MM.1S (cell line): ENCODE data around the gene GTF2IRD1.
"Not testable (repeated sequence)": the region's sequence is repeated elsewhere in the genome, so short reads cannot be mapped to it uniquely, and the experiment has no call there.

ENCODE experiments used
- DNase-seq: peaks from one replicate; pipeline ENCODE4 v3.0.0-alpha.2; 2015
- H2AFZ ChIP-seq: fragments of 300-600 bp; sonication (generic); 2 replicates; pipeline ENCODE4 v1.6.0; 2016; ENCODE audit warnings: antibody characterized with exemption, low read length
- H3F3A ChIP-seq: fragments of 300-600 bp; sonication (generic); 2 replicates; pipeline ENCODE4 v1.6.1; 2016; ENCODE audit warnings: mild to moderate bottlenecking, antibody characterized with exemption, low read length, moderate library complexity, mixed read lengths; ENCODE audit not compliant: insufficient read depth
- H3K27ac ChIP-seq: fragments of 300-600 bp; sonication (generic); 2 replicates; pipeline ENCODE4 v1.5.1; 2016; ENCODE audit warnings: mild to moderate bottlenecking, low read length
- H3K27me3 ChIP-seq: fragments of 300-600 bp; sonication (generic); replicated peaks from 2 replicates; pipeline ENCODE4 v1.6.0; 2016; ENCODE audit warnings: low read length; ENCODE audit not compliant: insufficient read depth
- H3K36me3 ChIP-seq: fragments of 300-600 bp; sonication (generic); replicated peaks from 2 replicates; pipeline ENCODE4 v1.6.1; 2016; ENCODE audit warnings: mild to moderate bottlenecking, low read length, mixed read lengths; ENCODE audit not compliant: insufficient read depth
- H3K4me1 ChIP-seq: fragments of 300-600 bp; sonication (generic); 2 replicates; pipeline ENCODE4 v1.6.1; 2016; ENCODE audit warnings: low read length, mixed read lengths
- H3K4me2 ChIP-seq: fragments of 300-600 bp; sonication (generic); 2 replicates; pipeline ENCODE4 v1.6.0; 2016; ENCODE audit warnings: low read depth, low read length
- H3K4me3 ChIP-seq: fragments of 300-600 bp; sonication (generic); 2 replicates; pipeline ENCODE4 v1.5.1; 2016; ENCODE audit warnings: low read length, mixed read lengths
- H3K79me2 ChIP-seq: fragments of 300-600 bp; sonication (generic); 2 replicates; pipeline ENCODE4 v1.6.1; 2016; ENCODE audit warnings: mixed run types, low read length, mixed read lengths
- H3K9ac ChIP-seq: fragments of 300-600 bp; sonication (generic); 2 replicates; pipeline ENCODE4 v1.6.1; 2016; ENCODE audit warnings: low read length, mixed read lengths
- H3K9me2 ChIP-seq: fragments of 300-600 bp; sonication (generic); replicated peaks from 2 replicates; pipeline ENCODE4 v1.6.1; 2016; ENCODE audit warnings: mild to moderate bottlenecking, low read length, mixed read lengths; ENCODE audit not compliant: insufficient read depth
- H3K9me3 ChIP-seq: fragments of 300-600 bp; sonication (generic); replicated peaks from 2 replicates; pipeline ENCODE4 v1.6.1; 2016; ENCODE audit warnings: mild to moderate bottlenecking, low read length, mixed read lengths; ENCODE audit not compliant: insufficient read depth
- H4K20me1 ChIP-seq: fragments of 300-600 bp; sonication (generic); 2 replicates; pipeline ENCODE4 v1.6.1; 2016; ENCODE audit warnings: mild to moderate bottlenecking, low read length, moderate library complexity, mixed read lengths; ENCODE audit not compliant: insufficient read depth
- CTCF ChIP-seq: fragments of 300-600 bp; sonication (generic); IDR thresholded peaks from 2 replicates; pipeline ENCODE4 v1.5.1; 2016; ENCODE audit warnings: antibody characterized with exemption, low read length, mixed read lengths
- EZH2 ChIP-seq: fragments of 300-600 bp; sonication (generic); optimal IDR thresholded peaks from 2 replicates; pipeline ENCODE3; 2017; ENCODE audit warnings: low read depth, mild to moderate bottlenecking, antibody characterized with exemption, low read length, mixed read lengths
- EZH2phosphoT487 ChIP-seq: fragments of 300-600 bp; sonication (generic); IDR thresholded peaks from 2 replicates; pipeline ENCODE4 v1.6.1; 2018; ENCODE audit warnings: antibody characterized with exemption, low read length

Gene GTF2IRD1

GRCh38 chr7:74418538-74418937 lies 35.2 kb upstream of the GTF2IRD1 start:
- no peaks in the 10 kb centered on the region for H3K4me1 ChIP-seq
- H3K9ac ChIP-seq, result no peak overlapping the region
- no peak overlapping the region for H3K4me3 ChIP-seq
- H4K20me1 ChIP-seq, result no peaks in the 10 kb centered on the region
- H3K27me3 ChIP-seq, result no peaks in the 10 kb centered on the region
- no peak for TF ChIP-seq CTCF
- TF ChIP-seq EZH2, result no peak
- TF ChIP-seq EZH2phosphoT487, result no peak
- H3K27ac ChIP-seq, result no peak overlapping the region
- no peak overlapping the region for H2AFZ ChIP-seq
- H3K4me2 ChIP-seq, result no peak overlapping the region
- H3K9me2 ChIP-seq, result no peaks in the 10 kb centered on the region
- no peaks in the 10 kb centered on the region for H3F3A ChIP-seq
- no peak for DNase-seq
- H3K79me2 ChIP-seq, result no peaks in the 10 kb centered on the region
- no peaks in the 10 kb centered on the region for H3K36me3 ChIP-seq
- no peaks in the 10 kb centered on the region for H3K9me3 ChIP-seq

GRCh38 chr7:74419232-74419631 lies 34.5 kb upstream of the GTF2IRD1 start:
- not testable (repeated sequence) for H3K27me3 ChIP-seq, H3K36me3 ChIP-seq, H3K4me2 ChIP-seq, DNase-seq, H3K79me2 ChIP-seq, H3K4me1 ChIP-seq, H4K20me1 ChIP-seq, H3K9me3 ChIP-seq, H3K9me2 ChIP-seq, H3K9ac ChIP-seq, H2AFZ ChIP-seq, H3K27ac ChIP-seq, H3K4me3 ChIP-seq, H3F3A ChIP-seq

- H3K4me3 ChIP-seq, result no peak overlapping the region
- no peaks in the 10 kb centered on the region for H4K20me1 ChIP-seq
- H3K4me2 ChIP-seq, result no peak overlapping the region
- no peaks in the 10 kb centered on the region for H3F3A ChIP-seq
- H3K9me3 ChIP-seq, result no peaks in the 10 kb centered on the region
- no peaks in the 10 kb centered on the region for H3K36me3 ChIP-seq
- no peak overlapping the region for H3K27ac ChIP-seq
- no peaks in the 10 kb centered on the region for H3K27me3 ChIP-seq
- H3K9me2 ChIP-seq, result no peaks in the 10 kb centered on the region
- no peak overlapping the region for H2AFZ ChIP-seq
- no peaks in the 10 kb centered on the region for H3K79me2 ChIP-seq
- no peaks in the 10 kb centered on the region for H3K4me1 ChIP-seq
- no peak for TF ChIP-seq EZH2phosphoT487
- no peak for TF ChIP-seq CTCF
- no peak for TF ChIP-seq EZH2
- DNase-seq, result no peak
- no peak overlapping the region for H3K9ac ChIP-seq
These were observed 33.7 kb upstream of the GTF2IRD1 start for GRCh38 chr7:74420006-74420405.

- H3F3A ChIP-seq, result no peaks in the 10 kb centered on the region
- DNase-seq, result no peak
- no peak overlapping the region for H3K9ac ChIP-seq
- H3K27me3 ChIP-seq, result no peaks in the 10 kb centered on the region
- H3K36me3 ChIP-seq, result no peaks in the 10 kb centered on the region
- no peaks in the 10 kb centered on the region for H3K79me2 ChIP-seq
- no peak overlapping the region for H3K4me3 ChIP-seq
- H2AFZ ChIP-seq, result no peak overlapping the region
- no peaks in the 10 kb centered on the region for H4K20me1 ChIP-seq
- H3K9me2 ChIP-seq, result no peaks in the 10 kb centered on the region
- no peak overlapping the region for H3K4me2 ChIP-seq
- H3K27ac ChIP-seq, result no peak overlapping the region
- TF ChIP-seq EZH2phosphoT487 (no peak), EZH2 (no peak), CTCF (no peak)
- no peaks in the 10 kb centered on the region for H3K4me1 ChIP-seq
- no peaks in the 10 kb centered on the region for H3K9me3 ChIP-seq
These were observed 29.3 kb upstream of the GTF2IRD1 start for GRCh38 chr7:74424291-74424880.
